Measurements from ENCODE around the gene CSTF2T. TPM values are rescaled to one million over a fixed set of nuclear protein-coding genes. Genes with fewer than 3 reads are reported as not detected.

CSTF2T gene
- total RNA-seq, 2 donors from 2014 or later: 19.8 to 31.9 TPM

DNA sequence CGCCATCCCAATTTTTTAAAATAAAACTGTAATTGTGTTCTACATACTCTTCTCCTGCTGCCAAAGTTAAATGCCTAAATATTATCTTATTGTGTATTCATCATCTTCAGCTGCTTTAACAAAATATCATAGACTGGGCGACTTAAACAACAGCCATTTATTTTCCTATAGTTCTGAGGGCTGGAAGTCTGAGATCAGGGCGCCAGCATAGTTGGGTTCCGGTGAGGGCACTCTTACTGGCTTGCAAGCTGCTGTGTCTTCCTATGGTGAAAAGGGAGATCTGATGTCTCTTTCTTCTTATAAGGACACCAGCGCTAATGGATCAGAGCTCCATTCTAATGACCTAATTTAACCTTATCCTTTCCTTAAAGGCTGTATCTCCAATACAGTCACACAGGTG, 30.4 kb downstream of the CSTF2T start:
- DNase-seq (ENCODE audit: low spot score in 2 of 2): no peak
- Mint-ChIP-seq H3K27ac (no peak overlapping the region), H3K36me3 (peaks cover 0 to 6% of the 10 kb centered on the region in 2 donors), H3K9me3 (peaks cover 0 to 5% of the 10 kb centered on the region in 2 donors)
- ATAC-seq: no peak

DNA sequence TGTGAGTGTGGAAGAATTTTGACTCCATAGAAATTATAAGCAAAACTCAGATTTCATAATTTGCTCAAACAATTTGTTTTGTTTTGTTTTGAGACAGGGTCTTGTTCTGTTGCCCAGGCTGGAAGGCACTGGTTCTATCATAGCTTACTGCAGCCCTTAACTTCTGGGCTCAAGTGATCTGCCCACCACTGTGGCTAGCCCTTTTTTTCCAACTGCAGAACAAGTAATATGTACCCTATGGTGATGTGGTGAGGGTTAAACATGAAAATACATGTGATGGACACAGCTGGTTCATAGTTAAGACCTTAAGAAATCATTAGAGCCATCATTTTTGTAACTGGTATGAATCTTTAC, 31.1 kb downstream of the CSTF2T start:
- Mint-ChIP-seq H3K36me3 (peaks cover 0 to 6% of the 10 kb centered on the region in 2 donors), H3K27ac (no peak overlapping the region), H3K9me3 (peaks cover 0 to 5% of the 10 kb centered on the region in 2 donors)
- DNase-seq (ENCODE audit: low spot score in 2 of 2): no peak
- no peak for ATAC-seq

DNA sequence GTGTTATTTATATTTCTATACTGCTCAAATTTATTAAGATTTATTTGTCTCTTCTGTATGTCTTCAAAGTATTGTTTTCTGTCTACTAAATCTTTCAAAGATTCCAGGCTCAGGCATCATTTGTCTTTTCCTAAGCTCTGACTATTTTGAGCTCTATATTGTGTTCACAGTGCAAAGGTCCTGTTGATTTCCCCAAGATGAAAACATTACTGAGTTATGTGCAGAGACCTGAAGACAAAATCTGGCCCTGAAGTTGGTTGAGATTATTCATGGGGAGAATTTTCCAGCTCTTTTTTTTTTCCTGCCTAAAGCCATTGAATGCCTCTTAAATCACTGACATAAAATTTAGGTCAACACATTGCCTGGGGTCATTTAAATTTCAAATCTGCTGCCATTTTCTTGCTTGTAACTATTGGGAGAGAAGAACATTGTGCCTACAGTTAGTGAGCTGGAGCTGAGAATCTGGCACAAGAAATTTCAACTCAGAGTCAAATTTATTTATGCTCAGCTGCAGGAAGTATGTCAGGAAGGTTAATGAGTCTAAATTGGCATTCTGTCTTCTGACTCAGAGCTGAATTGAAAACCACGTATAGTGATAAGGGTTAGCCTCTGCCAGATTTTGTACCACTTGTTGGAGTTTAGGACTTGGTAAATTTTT, 31.6 kb downstream of the CSTF2T start:
- DNase-seq (ENCODE audit: low spot score in 2 of 2) (no peak), ATAC-seq (no peak)
- Mint-ChIP-seq H3K36me3 (peaks cover 0 to 6% of the 10 kb centered on the region in 2 donors), H3K9me3 (peaks cover 0 to 5% of the 10 kb centered on the region in 2 donors), H3K27ac (no peak overlapping the region)

DNA sequence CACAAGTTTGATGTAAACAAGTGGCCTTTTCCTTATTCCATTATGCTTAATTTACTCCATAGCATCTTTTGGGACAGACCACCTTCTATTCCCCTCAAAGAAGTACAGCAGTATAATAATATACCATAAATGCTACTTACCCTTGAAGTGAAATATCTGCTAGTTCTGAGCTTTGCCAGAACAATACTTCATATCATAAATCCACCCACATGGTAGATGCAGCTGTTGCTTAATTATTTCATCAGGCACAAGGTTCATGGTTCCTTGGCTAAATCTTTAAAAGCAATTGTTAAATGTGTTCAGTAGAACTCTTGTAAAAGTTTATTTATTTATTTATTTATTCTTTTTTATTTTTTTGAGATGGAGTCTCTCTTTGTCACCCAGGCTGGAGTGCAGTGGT, 32.9 kb downstream of the CSTF2T start:
- no peak for ATAC-seq
- Mint-ChIP-seq H3K27ac (no peak overlapping the region), H3K36me3 (peaks cover 0 to under 1% of the 10 kb centered on the region in 2 donors), H3K9me3 (no peaks in the 10 kb centered on the region)
- no peak for DNase-seq (ENCODE audit: low spot score in 2 of 2)

DNA sequence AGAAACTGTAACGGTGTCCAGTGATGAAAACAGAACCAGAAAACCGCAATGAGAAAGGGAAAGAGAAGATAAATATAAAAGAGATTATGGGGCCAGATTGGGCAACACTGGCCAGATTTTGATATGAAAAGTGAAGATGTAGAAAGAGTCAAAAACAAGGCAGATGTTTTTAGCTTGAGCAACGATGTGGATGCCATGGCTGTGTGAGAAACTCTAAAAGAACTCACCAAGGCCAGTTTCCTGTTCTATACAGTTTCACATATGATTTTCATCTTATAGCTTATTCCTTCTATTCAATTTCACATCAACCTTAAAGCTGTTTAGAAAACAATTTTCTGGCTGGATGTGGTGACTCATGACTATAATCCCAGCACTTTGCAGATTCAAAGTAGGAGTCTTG, 36.3 kb downstream of the CSTF2T start:
- Mint-ChIP-seq H3K36me3 (no peaks in the 10 kb centered on the region), H3K9me3 (no peaks in the 10 kb centered on the region), H3K27ac (no peak overlapping the region)
- ATAC-seq (no peak), DNase-seq (ENCODE audit: low spot score in 2 of 2) (no peak)

DNA sequence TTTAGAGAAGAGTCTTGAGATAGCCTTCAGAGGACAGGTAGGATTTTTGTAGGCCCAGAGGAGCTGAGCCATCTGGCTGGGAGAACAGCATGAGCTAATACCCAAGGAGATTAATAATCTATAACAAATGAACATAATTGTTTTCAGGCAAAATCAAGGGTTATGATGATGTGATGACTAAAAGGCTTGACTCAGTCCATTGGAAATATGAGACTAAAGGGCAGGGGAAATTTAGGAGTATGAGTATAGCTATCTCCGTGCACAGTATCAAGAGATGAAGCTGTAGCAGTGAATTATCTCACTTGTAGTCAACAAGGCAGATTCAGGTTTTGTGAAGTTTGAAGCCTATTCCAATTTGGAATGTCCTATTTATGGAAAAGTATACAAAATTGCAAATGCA, 40.1 kb downstream of the CSTF2T start:
- Mint-ChIP-seq H3K9me3 (no peaks in the 10 kb centered on the region), H3K36me3 (no peaks in the 10 kb centered on the region), H3K27ac (no peak overlapping the region)
- DNase-seq (ENCODE audit: low spot score in 2 of 2) (no peak), ATAC-seq (no peak)

DNA sequence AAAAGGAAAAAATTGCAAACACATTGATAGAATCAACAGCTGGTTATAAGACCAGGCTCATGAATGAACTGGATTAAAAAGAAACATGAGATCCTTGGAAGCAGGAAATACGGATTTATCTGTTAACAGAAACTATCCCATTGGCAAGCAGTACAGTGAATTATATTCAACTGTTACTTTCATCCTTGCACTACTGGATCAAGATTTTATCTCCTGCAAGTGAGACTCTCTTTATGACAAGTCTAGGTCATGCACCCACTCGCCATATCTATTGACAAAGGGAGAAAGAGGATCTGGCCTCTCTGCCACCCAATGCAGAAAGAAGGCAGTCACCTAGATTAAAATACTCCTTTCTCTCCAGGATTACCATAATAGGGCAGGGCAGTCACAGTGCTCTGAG, 41.4 kb downstream of the CSTF2T start:
- DNase-seq (ENCODE audit: low spot score in 2 of 2): no peak
- ATAC-seq: no peak
- Mint-ChIP-seq H3K9me3 (no peaks in the 10 kb centered on the region), H3K36me3 (no peaks in the 10 kb centered on the region), H3K27ac (no peak overlapping the region)

DNA sequence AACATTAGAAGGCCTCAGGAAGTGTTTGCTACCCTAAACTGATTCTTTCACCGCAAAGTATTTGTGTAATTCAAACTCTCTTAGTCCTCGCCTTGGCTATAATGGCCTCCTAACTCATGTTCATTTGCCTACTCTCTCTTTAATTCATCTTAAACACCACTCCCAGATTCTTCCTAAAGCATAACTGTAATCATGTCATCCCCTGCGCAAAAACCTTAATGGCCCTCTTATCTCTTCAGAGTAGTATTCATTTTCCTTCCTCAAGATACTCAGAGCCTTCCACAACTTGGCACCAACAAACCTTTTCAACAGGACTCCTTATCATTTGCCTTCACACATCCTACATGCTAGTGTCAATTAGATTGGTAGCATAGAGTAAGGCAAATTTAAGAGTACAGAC, 42.9 kb downstream of the CSTF2T start:
- Mint-ChIP-seq H3K36me3 (no peaks in the 10 kb centered on the region), H3K27ac (no peak overlapping the region)

DNA sequence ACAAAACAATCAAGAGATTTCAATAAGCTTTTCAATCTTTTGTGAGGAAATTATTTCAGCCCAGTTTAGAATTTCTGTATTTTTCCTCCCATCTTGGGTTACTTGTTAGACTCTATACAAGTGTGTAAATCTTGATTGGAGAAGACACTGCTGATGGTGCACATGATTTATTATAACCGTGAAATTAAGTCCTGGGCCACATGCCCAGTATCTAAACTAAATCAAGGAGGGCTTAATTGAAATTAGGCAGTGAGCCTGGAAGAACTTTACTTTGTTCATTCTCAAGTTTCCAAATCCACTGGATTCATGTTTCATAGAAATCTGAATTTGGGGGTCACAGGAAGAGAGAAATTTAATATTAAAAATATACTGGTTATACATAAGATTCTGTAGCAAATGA, 44.5 kb downstream of the CSTF2T start:
- H3K27ac Mint-ChIP-seq: no peak overlapping the region
- H3K36me3 Mint-ChIP-seq: no peaks in the 10 kb centered on the region
- DNase-seq (ENCODE audit: low spot score in 2 of 2) (no peak), ATAC-seq (no peak)
- no peaks in the 10 kb centered on the region for H3K9me3 Mint-ChIP-seq

More for the DNA sequence above, 42.9 kb downstream of the CSTF2T start:
- ATAC-seq (no peak), DNase-seq (ENCODE audit: low spot score in 2 of 2) (no peak)
- H3K9me3 Mint-ChIP-seq: no peaks in the 10 kb centered on the region

DNA sequence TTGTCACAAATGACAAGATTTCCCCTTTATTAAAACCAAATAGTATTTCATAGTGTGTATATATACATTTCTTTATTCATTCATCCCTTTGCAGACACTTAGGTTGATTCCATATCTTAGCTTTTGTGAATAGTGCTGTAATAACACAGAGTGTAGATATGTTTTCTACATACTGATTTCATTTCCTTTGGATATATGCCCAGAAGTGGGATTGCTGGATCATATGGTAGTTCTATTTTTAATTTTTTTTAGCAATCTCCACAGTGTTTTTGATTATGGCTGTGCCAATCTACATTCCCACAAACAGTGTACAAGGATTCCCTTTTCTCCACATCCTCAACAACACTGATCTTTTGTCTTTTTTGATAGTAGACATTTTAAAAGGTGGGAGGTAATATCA, 46.4 kb downstream of the CSTF2T start:
- no peak for DNase-seq (ENCODE audit: low spot score in 2 of 2)
- Mint-ChIP-seq H3K36me3 (no peaks in the 10 kb centered on the region), H3K9me3 (no peaks in the 10 kb centered on the region), H3K27ac (no peak overlapping the region)
- no peak for ATAC-seq

DNA sequence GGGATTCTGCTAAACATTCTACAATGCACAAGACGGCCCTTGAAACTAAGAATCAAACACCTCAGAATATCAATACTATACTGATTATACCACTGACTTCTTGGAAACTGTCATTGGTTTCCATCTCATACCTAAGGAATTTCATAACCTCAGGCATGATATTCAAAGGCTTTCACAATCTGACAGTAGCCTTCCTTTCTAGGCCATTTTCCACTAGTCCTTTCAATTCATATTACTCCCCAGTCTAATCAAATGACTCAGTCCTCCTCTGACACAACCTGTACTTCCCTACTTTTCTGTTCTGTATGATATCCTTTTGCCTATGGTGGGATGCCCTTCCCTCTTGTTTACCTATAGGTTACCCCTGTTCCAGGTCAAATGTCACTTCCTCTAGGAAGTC, 48.3 kb downstream of the CSTF2T start:
- Mint-ChIP-seq H3K9me3 (no peaks in the 10 kb centered on the region), H3K36me3 (no peaks in the 10 kb centered on the region), H3K27ac (no peak overlapping the region)
- ATAC-seq (no peak), DNase-seq (ENCODE audit: low spot score in 2 of 2) (no peak)

DNA sequence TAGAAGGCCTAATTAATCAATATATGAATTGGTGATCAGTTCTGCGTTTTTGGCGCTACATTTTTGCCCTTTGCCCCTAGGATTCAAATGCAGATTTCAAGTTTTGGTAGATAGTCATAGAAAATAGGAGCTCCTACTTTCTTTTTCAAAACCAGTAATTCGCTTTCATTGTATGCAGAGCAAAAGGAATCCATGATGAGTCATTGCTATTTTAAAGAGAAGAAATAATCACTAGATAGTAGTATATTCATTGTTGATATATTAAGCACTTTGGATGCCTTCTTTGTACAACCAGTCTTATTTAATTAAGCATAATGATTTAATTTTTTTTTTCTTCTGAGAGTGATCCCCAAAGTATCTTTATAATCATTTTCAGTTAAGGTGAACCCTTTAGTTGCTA, 50.3 kb downstream of the CSTF2T start:
- H3K9me3 Mint-ChIP-seq: no peaks in the 10 kb centered on the region
- H3K27ac Mint-ChIP-seq: no peak overlapping the region
- no peak for DNase-seq (ENCODE audit: low spot score in 2 of 2)
- ATAC-seq: no peak
- H3K36me3 Mint-ChIP-seq: no peaks in the 10 kb centered on the region

All from activated naive CD4-positive, alpha-beta T cell treated with anti-CD3 and anti-CD28 coated beads, Interleukin-2, amount 50 U/mL, for 72 hours (primary cell).